Ishikawa (cell line): ENCODE results near the gene QRSL1.

ENCODE experiments used
- CEBPB ChIP-seq: IDR thresholded peaks from 2 replicates; pipeline ENCODE4 v1.6.1; 2012
- CREB1 ChIP-seq: IDR thresholded peaks from 2 replicates; pipeline ENCODE4 v1.6.1; 2012; ENCODE audit warnings: low read depth
- EP300 ChIP-seq: IDR thresholded peaks from 2 replicates; pipeline ENCODE4 v1.6.1; 2012; ENCODE audit warnings: borderline replicate concordance
- FOXM1 ChIP-seq: IDR thresholded peaks from 2 replicates; pipeline ENCODE4 v1.6.1; 2012; ENCODE audit warnings: low read depth, borderline replicate concordance
- MAX ChIP-seq: IDR thresholded peaks from 2 replicates; pipeline ENCODE4 v1.6.1; 2012
- NFIC ChIP-seq: IDR thresholded peaks from 2 replicates; pipeline ENCODE4 v1.6.1; 2012
- RAD21 ChIP-seq: IDR thresholded peaks from 2 replicates; pipeline ENCODE4 v1.6.1; 2012; ENCODE audit warnings: low read depth
- REST ChIP-seq: IDR thresholded peaks from 2 replicates; pipeline ENCODE4 v1.6.1; 2012; ENCODE audit warnings: low read depth, mild to moderate bottlenecking
- TAF1 ChIP-seq: IDR thresholded peaks from 2 replicates; pipeline ENCODE4 v1.6.1; 2012; ENCODE audit warnings: low read depth, mild to moderate bottlenecking
- TCF12 ChIP-seq: IDR thresholded peaks from 2 replicates; pipeline ENCODE4 v1.6.1; 2012; ENCODE audit warnings: low read depth
- USF1 ChIP-seq: IDR thresholded peaks from 2 replicates; pipeline ENCODE4 v1.6.1; 2012
- YY1 ChIP-seq: IDR thresholded peaks from 2 replicates; pipeline ENCODE4 v1.6.1; 2012; ENCODE audit warnings: low read depth

DNA sequence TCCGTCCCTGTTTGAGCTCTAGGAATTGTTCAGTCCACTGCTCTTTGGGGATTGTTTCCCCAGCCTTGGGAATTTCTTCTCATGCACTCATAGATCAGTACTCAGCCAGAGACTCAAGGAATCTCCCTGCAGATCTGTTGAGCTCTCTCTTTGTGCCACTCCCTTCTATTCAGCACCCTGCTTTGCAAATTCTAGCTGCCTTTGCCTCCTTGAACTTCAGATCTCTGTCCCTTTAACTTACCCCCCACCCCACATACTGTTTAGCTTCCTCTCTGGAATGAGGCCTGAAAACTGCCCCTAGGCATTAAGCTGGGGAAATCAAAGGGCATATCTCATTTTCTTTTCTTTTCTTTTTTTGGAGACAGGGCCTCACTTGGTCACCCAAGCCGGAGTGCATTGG is 30.5 kb downstream of the QRSL1 start:
- TF ChIP-seq NFIC, result no peak
- TF ChIP-seq TCF12, result no peak
- no peak for TF ChIP-seq RAD21
- no peak for TF ChIP-seq REST
- TF ChIP-seq MAX, result no peak
- no peak for TF ChIP-seq CEBPB
- TF ChIP-seq USF1, result no peak
- no peak for TF ChIP-seq EP300
- no peak for TF ChIP-seq TAF1
- no peak for TF ChIP-seq FOXM1
- no peak for TF ChIP-seq YY1
- no peak for TF ChIP-seq CREB1
